HG03135 (cell line): Measurements from ENCODE around the gene HEATR5B.
"Not testable (repeated sequence)": the region's sequence is repeated elsewhere in the genome, so short reads cannot be mapped to it uniquely, and the experiment has no call there.

Experiments
- ATAC-seq: cut with Tn5 transposase; IDR thresholded peaks from one replicate; pipeline ENCODE4 v1.9.1; 2021; ENCODE audit warnings: mild to moderate bottlenecking, moderate library complexity; ENCODE audit not compliant: unreplicated experiment

HEATR5B gene

GRCh38 chr2:36988008-36988407, 96.2 kb downstream of the HEATR5B start:
- ATAC-seq, result no peak

- no peak for ATAC-seq
These were observed 101.7 kb downstream of the HEATR5B start for GRCh38 chr2:36982467-36982866.

GRCh38 chr2:36981911-36982310, 102.3 kb downstream of the HEATR5B start:
- no peak for ATAC-seq

- ATAC-seq, result not testable (repeated sequence)
These were observed 105.2 kb downstream of the HEATR5B start for GRCh38 chr2:36979007-36979406.

- no peak for ATAC-seq
These were observed 108.1 kb downstream of the HEATR5B start for GRCh38 chr2:36976065-36976464.

- ATAC-seq, result no peak
These were observed 108.9 kb downstream of the HEATR5B start for GRCh38 chr2:36975306-36975705.

GRCh38 chr2:36973320-36973719, 110.9 kb downstream of the HEATR5B start:
- ATAC-seq, result no peak

GRCh38 chr2:36971990-36972389, 112.2 kb downstream of the HEATR5B start:
- no peak for ATAC-seq

GRCh38 chr2:36967236-36967876, 116.8 kb downstream of the HEATR5B start:
- no peak for ATAC-seq

- peak; percentile 96 for ATAC-seq
These were observed 117.6 kb downstream of the HEATR5B start, which contains the start of gene STRN for GRCh38 chr2:36966370-36967235. TSS of gene STRN (minus strand) at chr2:36966536. CDS start at chr2:36966463, 73 bp downstream.

- peak; percentile 38 for ATAC-seq
These were observed 118.3 kb downstream of the HEATR5B start for GRCh38 chr2:36965751-36966369.

- no peak for ATAC-seq
These were observed 119.0 kb downstream of the HEATR5B start for GRCh38 chr2:36965206-36965605.

- ATAC-seq, result no peak
These were observed 119.6 kb downstream of the HEATR5B start for GRCh38 chr2:36964496-36965058.

GRCh38 chr2:36963734-36964133, 120.4 kb downstream of the HEATR5B start:
- no peak for ATAC-seq

GRCh38 chr2:36963106-36963505, 121.1 kb downstream of the HEATR5B start:
- no peak for ATAC-seq

- no peak for ATAC-seq
These were observed 123.4 kb downstream of the HEATR5B start for GRCh38 chr2:36960773-36961172.

- no peak for ATAC-seq
These were observed 124.0 kb downstream of the HEATR5B start for GRCh38 chr2:36960005-36960675.

- no peak for ATAC-seq
These were observed 129.1 kb downstream of the HEATR5B start for GRCh38 chr2:36954977-36955607.

- ATAC-seq, result no peak
These were observed 131.4 kb downstream of the HEATR5B start for GRCh38 chr2:36952748-36953197.

- no peak for ATAC-seq
These were observed 132.6 kb downstream of the HEATR5B start for GRCh38 chr2:36951574-36951973.
